ENCODE results near the gene SLC22A3.

Gene SLC22A3

DNA sequence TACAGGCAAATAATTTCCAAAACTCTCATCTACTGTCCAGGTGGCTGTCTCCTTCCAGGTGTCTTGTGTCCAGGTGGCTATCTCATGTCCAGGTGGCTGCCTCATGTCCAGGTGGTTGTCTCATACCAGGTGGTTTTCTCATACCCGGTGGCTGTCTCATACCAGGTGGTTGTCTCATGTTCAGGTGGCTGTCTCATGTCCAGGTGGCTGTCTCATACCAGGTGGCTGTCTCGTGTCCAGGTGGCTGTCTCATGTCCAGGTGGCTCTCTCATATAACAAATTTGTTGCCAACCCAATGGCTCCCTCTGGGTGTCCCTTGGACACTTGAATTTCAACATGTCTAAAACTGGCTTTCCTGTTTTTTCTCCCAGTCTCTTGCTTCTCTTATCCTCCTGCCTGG is 14.3 kb upstream of the SLC22A3 start:
- DNase-seq (ENCODE audit: low read depth), result no peak

DNA sequence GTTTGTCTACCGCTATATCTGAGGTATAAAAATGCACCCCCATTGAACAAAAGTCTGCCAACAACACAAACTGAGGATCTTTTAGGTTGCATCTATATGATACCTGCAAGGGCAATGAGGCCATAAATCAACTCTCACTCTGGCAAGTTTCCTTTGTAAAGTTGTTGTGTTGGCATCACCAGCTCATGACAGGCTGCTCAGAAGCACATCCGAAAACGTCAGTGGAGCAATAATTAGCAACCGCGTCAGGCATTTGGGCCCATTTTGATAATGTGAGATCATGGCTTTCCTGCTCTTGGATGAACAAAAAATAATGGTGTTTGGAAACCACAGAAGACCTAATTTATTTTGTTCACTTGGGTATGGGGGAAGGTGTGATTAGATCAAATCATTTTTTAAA is 12.0 kb upstream of the SLC22A3 start:
- no peak for DNase-seq (ENCODE audit: low read depth)

DNA sequence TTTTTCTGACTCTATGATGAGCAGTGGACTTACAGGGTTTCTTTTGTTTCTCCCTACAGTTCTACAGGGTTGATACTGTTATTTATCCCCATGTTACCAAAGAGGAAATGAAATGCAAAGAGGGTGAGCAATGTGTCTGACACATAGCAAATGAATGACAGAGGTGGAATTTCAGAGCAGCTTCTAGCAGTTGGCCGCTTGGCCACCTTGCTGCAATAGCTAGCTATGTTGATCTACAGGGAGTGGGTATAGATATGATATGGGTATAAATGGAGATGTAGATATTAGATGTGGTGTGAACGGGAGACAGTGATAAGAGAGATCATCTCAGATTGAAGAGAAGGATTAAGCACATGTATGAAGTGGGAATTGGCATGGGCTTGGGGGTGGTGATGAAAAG is 10.9 kb upstream of the SLC22A3 start:
- no peak for DNase-seq (ENCODE audit: low read depth)

DNA sequence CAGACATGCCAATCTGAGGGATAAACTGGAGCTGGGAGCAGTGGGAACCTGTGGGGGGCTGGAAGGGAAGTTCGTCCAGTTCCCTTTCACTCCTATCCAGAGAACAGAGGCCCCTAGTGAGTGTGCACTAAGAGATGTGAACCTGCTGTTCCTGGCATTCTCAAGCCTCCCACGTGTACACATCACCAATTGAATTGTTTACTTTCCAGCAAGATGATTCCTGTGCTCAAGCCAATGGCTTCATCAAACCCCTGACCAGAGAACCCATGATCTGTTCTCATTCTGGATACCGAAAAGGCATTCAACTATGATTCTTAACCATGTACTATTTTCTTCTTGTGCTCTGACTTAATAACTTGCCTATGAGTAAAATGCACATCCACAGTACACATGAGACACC is 10.2 kb upstream of the SLC22A3 start:
- no peak for DNase-seq (ENCODE audit: low read depth)

DNA sequence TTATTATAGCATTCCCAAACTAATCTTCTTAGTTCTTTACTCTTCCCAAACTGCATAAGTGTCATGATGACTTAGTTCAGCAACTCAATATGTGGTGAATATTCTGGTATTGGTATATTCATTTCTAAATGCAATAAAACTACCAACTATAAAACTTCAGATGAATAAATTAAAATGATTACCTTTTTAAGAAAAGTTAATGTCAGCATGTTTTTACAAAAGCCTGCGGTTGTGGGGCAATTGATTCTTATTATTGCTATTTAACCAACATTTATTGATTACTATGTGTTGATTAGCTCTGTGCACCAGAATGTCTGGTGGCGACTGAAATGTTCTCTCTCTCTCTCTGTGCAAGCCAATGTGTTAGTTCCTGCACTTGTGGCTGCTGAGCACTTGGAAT is 5.0 kb upstream of the SLC22A3 start:
- DNase-seq (ENCODE audit: low read depth), result no peak

DNA sequence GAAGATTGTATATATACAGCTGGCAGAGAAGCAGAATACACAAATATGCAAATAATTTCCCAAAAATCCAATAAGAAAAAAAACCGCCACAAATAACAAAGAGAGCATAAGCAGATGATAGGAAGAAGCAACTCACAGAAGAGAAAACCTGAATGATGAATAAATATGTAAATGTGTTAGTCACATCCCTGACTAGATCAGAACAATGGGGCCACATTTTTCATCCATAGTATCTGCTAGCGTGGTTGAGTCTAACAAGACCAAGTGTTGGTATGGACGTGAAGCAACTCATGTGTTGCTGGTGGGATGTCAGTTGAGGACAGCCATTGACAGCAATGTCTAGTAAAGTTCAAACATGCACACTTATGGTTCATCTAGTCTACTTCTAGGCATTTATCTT is 3.9 kb upstream of the SLC22A3 start:
- DNase-seq (ENCODE audit: low read depth), result no peak

DNA sequence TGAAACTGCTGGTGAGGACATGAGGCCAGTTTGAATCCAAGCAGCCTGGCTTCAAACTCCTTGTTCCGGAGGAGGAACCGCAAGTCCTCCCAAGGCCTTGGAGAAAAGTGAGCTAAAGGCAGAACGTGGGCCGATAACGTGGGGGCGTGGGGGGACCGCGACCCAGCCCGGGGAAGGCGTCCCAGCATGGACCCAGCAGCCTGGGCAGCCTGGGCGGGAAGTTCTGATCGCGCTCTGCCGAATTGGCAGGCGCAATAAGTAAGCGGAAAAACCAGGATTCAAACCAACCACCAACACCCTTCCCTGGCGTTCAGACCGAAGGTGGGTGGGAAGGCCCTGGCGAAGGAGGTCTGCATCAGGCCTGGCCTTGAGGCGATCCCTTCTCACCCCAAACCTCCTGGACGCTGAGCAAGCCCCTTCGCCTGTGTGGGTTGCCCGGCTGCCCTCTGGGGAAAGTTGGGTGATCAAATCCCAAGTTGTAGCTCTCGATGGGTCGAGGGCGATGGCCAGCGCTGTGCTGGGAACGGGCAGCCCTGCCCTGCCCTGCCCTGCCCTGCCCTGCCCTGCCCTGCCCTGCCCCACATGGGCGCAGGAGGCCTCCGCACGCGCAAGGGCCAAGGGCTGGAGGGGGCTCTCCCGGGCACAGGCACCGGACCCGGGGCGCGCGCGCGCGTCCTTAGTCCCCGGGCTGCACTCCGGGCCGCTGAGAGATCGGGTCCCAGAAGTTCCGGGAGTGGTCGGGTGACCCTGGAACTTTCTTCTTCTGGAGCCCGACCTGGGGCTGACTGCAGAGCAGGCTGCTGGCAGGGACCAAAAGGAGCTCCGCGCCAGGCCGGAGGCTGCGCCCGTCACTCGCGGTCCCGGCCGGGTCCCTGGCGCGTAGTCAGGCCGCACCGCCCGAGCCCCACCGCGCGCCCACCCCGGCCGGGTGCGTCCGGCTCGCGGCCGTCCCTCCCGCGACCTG is 637 bp upstream of the SLC22A3 start:
- no peak for DNase-seq (ENCODE audit: low read depth)

DNA sequence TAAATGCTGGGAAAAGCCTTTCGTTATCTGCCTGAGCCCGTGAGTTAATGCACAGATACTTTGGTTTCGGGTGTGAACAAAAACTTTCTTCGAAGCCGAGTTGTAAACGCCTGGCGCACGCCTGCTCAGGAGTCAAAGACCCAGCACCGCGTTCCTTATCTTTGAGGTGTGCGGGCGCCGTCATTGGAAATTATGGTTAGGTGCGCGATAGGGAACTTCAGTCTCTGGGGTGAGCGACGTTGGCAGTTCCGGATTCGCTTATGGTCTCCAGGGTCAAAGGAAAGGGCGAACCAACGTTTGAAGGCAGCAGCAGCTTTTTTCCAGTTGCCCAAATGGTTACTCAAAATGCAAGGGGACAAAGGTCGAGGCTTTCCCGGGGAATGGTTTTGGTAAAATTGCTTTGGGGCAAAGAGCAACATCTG is 853 bp downstream of the SLC22A3 start:
- no peak for DNase-seq (ENCODE audit: low read depth)

DNA sequence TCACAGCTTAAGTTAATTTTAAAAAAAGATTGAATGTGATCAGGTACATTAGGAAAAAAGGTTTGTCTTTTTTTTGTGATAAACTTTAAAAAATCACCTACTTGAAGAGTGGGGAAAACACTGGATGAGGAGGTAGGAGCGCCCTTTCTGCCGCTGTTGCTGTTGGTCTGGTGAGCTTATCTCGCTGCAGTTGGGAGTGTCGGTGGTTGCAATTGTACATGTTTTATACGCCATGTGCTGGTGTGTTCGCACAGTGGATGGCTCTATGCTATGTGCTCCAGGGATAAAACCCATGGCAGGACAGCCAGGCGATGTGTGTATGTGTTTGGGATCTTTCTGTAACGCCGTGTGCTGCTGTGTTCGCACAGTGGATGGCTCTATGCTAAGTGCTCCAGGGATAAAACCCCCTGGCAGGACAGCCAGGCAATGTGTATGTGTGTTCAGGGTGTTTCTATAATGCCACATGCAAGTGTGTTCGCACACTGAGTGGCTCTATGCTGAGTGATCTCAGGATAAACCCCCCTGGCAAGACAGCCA is 1.7 kb downstream of the SLC22A3 start:
- no peak for DNase-seq (ENCODE audit: low read depth)

DNA sequence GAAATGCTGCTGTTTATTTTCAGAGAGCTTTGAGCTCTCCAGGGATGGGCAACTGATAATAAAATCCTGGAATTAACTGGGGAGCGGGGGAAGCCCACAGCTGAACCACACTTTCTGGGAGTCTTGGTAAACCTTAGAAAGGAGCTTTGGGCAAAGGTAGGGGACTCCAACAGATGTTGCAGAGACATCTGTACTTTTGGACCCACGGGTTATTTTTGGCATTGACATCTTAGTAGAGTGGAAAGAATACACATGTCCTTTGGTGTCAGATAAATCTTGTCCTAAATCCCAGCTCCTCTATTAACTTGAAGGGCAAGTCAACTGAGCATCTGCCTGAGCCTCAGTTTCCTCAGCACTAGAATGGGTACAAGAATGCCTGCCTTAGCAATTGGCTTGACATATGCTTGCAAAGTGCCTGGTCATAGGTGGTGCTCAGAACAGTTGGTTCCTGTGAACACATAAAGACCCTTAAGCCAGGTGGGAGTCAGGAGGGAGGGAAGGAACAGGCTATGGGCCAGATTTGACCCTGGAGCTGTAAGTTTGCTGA is 5.8 kb downstream of the SLC22A3 start:
- DNase-seq (ENCODE audit: low read depth), result no peak

DNA sequence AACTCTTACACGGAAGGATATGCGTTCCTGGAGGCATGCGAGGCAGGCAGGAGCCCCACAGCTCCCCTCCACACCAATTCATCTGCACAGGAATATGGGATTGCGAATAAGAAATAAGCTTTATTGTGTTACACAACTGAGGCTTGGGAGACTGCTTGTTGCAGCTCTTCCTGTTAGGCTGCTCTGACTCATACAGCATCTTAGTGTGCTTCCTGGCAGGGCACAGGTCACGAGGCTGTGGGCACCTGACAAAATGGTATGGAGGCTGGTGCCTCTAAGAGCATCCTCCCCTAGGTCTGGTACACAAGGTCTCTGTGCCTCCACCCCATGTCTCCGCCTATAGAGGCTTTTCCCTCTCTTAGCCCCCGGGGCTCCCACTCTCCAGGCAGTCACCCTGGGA is 6.8 kb downstream of the SLC22A3 start:
- no peak for DNase-seq (ENCODE audit: low read depth)

DNA sequence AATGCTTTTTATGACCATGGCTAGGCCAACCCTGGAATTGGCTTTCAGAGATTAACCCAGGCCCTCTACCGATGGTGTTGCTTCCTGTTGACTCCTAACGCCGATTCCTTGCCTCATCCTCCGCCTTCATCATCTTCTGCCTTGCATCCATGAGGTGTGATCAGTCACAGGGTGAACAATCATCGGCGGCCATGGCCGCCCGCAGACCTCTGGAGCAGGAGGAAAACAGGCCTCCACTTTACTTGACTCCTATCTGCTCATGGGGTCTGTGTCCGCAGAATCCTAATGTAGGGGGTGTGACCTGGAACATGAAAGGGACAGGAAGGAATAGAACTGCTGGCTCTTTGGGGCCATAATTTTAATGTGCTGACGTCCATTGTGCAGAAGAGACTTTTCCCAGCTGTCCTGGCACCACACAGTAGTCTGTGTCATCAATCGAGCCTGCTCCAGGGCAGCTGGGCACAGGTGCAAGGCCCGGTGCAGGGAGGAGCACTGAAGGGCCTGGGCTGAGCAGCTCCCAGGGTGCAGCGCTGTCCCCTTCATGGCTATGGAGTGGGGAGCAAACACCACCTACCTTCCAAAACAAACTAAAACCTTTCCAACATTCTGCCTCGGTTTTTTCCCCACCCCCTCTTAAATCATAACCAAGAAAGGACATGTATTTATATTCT is 8.0 kb downstream of the SLC22A3 start:
- no peak for DNase-seq (ENCODE audit: low read depth)

DNA sequence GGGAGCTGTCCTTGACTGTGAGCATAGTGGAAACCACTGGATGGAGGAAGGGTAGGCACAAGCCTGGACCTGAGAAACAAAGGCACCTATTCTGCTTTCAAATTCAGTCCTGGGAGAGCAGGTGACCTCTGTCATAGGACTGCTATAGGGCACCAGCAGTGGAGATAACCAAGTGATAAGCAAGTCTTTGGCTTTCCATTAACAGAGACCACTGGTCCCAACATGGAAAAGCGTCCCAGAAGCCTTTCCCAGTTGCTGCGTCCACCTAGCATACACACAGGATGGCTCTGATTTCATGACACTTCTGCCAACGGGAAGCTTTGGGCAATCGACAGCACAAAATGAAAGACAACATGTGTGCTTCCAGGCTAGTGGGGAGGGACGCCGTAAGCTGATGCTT is 8.9 kb downstream of the SLC22A3 start:
- DNase-seq (ENCODE audit: low read depth), result no peak

DNA sequence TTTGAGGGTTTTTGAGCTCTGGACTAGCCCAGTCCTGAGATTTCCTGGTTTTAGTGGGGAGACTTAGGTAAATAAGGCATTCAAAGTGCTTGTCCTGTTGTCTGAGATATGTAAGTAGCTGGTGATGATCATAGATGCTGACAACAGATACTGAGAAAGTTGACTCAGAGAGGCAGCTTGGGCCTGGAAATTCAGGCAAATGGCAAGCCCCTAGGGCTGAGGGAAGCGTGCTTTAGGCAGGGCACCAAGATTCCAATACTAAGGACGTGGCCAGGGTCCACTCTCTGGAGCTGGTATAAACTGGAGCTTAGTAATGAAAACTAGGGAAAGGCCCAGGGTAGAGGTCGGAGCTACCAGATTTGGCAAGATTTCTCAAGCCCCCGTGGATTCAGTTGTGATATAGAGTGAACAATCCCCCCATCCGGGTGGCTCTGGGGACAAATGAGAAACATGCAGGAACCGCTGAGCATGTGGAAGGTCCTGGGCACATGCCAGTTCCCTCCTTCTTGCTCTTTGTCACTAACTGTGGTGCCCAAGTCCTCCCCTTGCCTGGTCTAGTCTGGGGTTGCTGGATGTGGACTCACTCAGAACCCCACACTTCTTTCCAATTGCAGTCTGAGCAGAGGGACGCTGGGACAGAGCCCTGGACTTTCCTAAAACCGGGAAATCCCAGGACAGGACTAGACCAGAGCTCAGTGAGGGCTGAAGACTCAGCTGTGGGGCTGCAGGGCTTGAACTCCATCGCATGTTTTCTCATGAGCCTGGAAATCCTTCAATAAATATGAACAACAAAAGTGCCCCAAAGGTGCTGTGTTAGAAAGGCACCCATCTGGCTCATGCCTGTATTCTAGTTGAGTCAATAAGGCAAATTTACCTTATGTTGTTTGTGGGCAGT is 10.3 kb downstream of the SLC22A3 start:
- no peak for DNase-seq (ENCODE audit: low read depth)

DNA sequence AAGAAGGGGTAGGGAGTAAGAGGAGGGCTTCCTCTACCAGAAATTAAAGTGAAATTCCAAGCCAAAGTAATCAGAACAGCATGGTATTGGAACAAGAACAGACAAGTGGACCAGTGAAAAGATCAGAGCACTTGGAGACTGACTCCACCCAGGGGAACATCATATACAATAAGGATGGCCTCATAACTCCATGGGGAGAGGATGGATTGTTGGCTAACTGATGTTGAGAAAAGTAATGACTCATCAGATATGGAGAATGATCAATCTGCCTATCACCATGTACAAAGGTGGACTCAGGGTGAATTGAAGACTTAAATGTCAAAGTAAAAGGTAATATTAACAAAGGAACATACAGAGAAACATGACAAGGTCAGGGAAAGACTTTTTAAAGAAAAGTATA is 12.8 kb downstream of the SLC22A3 start:
- DNase-seq (ENCODE audit: low read depth), result no peak

DNA sequence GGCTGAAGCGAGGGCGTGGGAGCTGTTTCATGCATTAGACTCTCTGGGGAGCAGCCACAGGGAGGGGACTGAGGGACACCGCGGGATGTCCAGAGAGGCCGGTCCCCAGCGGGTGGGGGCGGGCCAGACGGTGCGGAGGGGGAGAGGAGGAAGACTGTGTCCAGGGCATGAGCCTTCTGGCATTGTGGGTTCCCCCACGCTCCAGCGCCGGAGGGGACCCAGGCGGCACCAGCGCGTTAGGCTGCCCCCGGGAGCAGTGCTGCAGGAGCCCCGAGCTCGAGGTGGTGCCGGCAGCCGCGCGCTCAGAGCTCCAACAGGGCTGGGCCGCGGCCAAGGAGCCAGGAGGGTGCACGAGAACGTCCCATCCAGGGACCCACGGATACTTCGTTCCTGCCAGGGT is 14.4 kb downstream of the SLC22A3 start:
- DNase-seq (ENCODE audit: low read depth), result no peak

DNA sequence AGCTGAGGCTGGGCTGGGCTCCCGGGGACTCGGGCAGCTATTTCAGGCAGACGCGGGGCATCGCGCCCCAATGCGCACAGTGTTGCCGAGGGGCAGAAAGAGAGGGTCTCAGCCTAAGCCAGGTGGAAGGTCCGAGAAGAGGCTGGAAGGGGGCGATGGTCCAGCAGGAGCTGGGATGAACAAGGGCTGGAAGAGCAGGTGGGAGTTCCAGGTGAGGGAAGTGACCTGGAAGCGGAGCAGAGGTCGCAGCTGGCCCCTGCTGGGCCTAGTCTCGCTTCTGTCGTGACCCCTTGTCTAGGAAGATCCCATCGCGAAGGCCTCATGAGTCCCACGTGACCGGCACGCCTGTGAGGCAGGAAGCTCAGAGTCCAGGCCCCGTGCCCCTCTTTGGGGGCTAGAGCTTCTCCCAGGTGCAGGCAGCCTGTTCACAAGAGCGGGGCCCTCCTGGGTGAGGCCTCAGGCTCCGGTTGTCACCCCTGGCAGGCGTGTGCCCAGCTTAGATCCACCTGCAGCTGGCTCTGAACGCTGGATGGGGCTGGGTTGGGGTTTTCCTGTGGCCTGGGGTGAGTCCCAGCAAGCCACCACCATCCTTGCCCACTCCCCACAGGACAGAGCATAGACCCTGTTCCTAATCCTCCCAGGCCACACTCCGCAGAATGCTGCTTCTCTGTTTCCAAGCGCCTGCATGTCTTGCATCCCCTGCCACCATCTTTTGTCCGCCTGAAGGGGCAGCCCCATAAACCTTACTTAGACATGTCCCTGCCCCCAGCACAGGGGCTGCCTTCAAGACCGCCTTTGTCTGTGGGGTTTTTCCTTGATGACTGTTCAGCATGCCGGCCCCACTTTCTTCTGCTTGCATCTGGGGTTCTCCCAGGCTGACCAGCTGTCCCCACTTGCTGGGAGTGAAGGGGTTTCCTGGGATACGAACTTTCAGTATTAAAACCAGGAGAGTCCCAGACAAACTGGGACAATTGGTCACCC is 15.1 kb downstream of the SLC22A3 start:
- DNase-seq (ENCODE audit: low read depth), result no peak

DNA sequence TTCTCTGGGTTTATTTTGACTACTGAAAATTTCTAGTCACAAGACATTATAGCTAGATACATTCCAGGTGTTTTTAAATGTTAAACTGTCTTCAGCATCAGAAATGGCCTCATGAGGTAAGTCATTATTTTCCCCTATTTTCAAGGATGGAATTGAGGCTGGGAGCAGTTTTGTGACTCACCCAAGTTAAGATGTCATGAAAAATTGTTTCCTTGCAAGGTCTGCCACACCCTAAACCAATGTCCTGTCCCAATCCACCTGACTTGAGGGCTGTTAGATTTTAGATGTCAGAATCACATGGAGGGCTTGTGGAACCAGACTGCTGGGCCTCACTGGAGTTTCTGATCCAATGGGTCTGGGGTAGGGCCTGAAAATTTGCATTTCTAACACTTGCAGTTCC is 16.9 kb downstream of the SLC22A3 start:
- no peak for DNase-seq (ENCODE audit: low read depth)

DNA sequence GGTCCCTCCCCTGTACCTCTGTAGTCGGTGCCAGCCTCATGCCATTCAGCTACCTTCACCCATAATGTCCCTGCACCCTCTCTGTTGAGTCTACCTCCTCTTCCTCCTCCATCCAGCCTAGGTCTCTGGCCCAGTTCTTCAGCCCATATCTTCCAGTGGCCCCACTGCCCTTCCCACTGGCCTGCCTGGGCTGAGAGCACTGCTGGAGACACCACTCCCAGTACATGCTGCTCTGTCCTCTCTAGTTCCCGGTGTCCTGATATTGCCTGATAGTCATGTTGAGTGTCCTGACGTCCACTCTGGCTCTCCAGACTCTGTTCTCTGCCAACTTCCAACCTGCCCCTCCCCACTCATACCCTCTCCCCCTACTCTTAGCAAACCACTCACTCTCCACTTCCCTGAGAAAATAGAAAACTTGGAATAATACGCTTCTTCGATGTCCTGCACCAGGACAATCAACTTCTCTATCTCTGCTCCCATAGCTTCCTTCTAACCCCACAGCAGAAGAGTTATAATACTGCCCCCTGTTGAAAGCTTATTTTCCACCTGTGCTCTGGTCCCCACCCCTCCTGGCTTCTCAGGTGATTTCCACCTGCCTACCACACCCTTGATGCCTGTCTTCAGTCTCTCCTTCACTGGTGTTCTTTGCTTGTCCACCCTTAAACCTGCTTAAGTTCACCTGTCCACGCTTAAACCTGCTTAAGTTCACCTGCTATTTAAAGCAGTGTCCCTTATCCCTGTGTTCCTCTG is 19.8 kb downstream of the SLC22A3 start:
- DNase-seq (ENCODE audit: low read depth), result no peak

DNA sequence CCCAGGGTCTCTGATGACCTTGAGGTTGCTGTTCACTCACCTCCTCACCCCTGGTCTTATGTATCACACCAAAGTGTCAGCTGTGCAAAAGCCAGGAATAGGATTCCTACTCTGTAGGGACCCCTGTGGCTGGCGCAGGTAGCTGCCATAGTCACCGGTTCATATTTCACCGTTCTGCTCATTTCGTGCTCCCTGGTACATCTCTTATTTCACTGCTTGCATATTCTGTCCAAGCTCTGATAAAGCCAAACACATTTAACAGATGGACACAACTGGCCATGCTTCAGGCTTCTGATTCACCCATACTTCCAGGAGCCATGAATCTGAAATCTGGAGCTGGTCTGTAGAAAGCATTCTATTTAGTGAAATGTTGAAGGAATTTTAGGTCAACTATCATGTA is 20.5 kb downstream of the SLC22A3 start:
- no peak for DNase-seq (ENCODE audit: low read depth)

Measured in stimulated activated CD8-positive, alpha-beta memory T cell treated with anti-CD3 and anti-CD28 coated beads, Interleukin-15, amount 100 ng/mL, for 24 hours (primary cell).